Measurements from ENCODE around the gene DNHD1. TPM values are rescaled to one million over a fixed set of nuclear protein-coding genes. Genes with fewer than 3 reads are reported as not detected.

The DNHD1 gene
- total RNA-seq, 1 donor from 2014 or later = 7.0 TPM

DNA sequence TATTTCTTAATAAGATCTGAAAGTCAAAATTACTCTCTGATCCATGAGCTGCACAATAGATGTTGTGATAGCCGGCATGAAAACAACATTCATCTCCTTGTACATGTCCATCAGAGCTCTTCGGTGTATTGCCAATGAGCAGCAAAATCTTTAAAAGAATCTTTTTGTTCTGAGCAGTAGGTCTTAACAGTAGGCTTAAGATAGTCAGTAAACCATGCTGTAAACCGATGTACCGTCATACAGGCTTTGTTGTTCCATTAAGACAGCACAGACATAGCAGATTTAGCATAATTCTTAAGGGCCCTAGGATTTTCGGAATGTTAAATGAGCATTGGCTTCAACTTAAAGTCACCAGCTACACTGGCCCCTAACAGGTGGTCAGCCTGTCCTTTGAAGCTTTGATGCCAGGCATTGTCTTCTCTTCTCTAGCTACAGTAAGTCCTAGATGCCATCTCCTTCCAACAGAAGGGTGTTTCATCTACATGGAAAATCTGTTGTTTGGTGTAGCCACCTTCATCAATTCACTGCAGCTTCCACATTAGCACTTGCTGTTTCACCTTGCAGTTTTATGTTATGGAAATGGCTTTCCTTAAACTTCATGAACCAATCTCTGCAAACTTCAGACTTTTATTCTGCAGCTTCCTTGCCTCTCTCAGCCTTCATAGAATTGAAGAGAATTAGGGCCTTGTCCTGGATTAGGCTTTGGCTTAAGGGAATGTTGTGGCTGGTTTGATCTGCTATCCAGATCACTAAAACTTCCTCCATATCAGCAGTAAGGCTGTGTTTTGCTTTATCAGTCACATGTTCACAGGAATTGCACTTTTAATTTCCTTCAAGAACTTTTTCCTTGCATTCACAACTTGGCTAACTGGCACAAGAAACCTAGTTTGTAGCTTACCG is 78.0 kb downstream of the DNHD1 start:
- H3K36me3 Mint-ChIP-seq (ENCODE audit: insufficient read depth) = no peaks in the 10 kb centered on the region
- DNase-seq (ENCODE audit: low spot score, unreplicated experiment) = no peak
- no peak overlapping the region for H3K4me3 Mint-ChIP-seq (ENCODE audit: low read depth)
- H3K9me3 Mint-ChIP-seq (ENCODE audit: low read depth) = no peaks in the 10 kb centered on the region
- H3K4me1 Mint-ChIP-seq (ENCODE audit: low read depth) = no peaks in the 10 kb centered on the region
- no peak overlapping the region for H3K27ac Mint-ChIP-seq
- H3K27me3 Mint-ChIP-seq = no peaks in the 10 kb centered on the region
- TF ChIP-seq, protein P1, sequence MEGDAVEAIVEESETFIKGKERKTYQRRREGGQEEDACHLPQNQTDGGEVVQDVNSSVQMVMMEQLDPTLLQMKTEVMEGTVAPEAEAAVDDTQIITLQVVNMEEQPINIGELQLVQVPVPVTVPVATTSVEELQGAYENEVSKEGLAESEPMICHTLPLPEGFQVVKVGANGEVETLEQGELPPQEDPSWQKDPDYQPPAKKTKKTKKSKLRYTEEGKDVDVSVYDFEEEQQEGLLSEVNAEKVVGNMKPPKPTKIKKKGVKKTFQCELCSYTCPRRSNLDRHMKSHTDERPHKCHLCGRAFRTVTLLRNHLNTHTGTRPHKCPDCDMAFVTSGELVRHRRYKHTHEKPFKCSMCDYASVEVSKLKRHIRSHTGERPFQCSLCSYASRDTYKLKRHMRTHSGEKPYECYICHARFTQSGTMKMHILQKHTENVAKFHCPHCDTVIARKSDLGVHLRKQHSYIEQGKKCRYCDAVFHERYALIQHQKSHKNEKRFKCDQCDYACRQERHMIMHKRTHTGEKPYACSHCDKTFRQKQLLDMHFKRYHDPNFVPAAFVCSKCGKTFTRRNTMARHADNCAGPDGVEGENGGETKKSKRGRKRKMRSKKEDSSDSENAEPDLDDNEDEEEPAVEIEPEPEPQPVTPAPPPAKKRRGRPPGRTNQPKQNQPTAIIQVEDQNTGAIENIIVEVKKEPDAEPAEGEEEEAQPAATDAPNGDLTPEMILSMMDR (IDR thresholded peaks at IDR 0.05; ENCODE audit: unreplicated experiment) = no peak

- Mint-ChIP-seq H3K9me3 (ENCODE audit: low read depth) (no peaks in the 10 kb centered on the region), H3K27me3 (no peaks in the 10 kb centered on the region), H3K36me3 (ENCODE audit: insufficient read depth) (peaks cover 1% of the 10 kb centered on the region), H3K27ac (no peak overlapping the region), H3K4me1 (ENCODE audit: low read depth) (no peaks in the 10 kb centered on the region), H3K4me3 (ENCODE audit: low read depth) (no peak overlapping the region)
- TF ChIP-seq, protein P1 (IDR thresholded peaks at IDR 0.05; ENCODE audit: unreplicated experiment) = no peak
- DNase-seq (ENCODE audit: low spot score, unreplicated experiment) = no peak
These were observed 79.6 kb downstream of the DNHD1 start for GRCh38 chr11:6576471-6577373.

DNA sequence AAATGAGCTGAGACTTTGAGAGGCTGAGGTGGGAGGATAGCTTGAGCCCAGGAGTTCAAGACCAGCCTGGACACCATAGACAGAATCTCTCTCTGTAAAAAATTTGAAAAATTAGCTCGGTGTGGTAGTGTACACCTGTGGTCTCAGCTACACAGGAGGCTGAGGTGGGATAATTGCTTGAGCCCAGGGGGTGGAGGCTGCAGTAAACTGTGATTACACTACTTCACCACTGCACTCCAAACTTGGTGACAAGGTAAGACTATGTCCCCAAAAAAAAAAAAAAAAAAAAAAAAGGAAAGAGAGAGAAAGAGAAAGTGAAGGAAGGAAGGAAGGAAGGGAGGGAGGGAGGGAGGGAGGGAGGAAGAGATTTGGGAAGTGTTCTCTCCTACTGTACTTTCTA is 81.1 kb downstream of the DNHD1 start:
- Mint-ChIP-seq H3K9me3 (ENCODE audit: low read depth) (peaks cover 9% of the 10 kb centered on the region), H3K27me3 (no peaks in the 10 kb centered on the region), H3K36me3 (ENCODE audit: insufficient read depth) (peaks cover 8% of the 10 kb centered on the region), H3K4me3 (ENCODE audit: low read depth) (no peak overlapping the region), H3K4me1 (ENCODE audit: low read depth) (no peaks in the 10 kb centered on the region), H3K27ac (no peak overlapping the region)
- TF ChIP-seq, protein P1 (IDR thresholded peaks at IDR 0.05; ENCODE audit: unreplicated experiment) = no peak
- DNase-seq (ENCODE audit: low spot score, unreplicated experiment) = no peak

DNA sequence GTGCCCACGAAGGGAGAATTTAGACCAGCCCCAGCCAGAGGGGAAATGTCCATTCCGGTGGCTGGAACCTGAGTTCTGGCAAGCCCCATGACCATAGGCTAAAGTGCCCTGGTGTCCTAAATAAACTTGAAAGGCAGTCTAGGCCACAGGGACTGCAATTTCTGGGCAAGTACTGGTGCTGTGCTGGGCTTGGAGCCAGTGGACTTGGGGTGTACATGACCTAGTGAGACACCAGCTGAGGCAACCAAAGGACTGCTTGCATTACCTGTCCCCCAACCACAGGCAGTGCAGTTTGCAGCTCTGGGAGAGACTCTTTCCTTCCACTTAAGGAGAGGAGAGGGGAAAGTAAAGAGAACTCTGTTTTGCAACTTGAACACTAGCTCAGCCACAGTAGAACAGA is 82.6 kb downstream of the DNHD1 start:
- H3K27ac Mint-ChIP-seq = no peak overlapping the region
- TF ChIP-seq, protein P1 (IDR thresholded peaks at IDR 0.05; ENCODE audit: unreplicated experiment) = no peak
- no peak for DNase-seq (ENCODE audit: low spot score, unreplicated experiment)
- H3K9me3 Mint-ChIP-seq (ENCODE audit: low read depth) = peaks cover 25% of the 10 kb centered on the region
- no peaks in the 10 kb centered on the region for H3K27me3 Mint-ChIP-seq
- no peak overlapping the region for H3K4me3 Mint-ChIP-seq (ENCODE audit: low read depth)
- no peaks in the 10 kb centered on the region for H3K4me1 Mint-ChIP-seq (ENCODE audit: low read depth)
- H3K36me3 Mint-ChIP-seq (ENCODE audit: insufficient read depth) = peaks cover 20% of the 10 kb centered on the region

DNA sequence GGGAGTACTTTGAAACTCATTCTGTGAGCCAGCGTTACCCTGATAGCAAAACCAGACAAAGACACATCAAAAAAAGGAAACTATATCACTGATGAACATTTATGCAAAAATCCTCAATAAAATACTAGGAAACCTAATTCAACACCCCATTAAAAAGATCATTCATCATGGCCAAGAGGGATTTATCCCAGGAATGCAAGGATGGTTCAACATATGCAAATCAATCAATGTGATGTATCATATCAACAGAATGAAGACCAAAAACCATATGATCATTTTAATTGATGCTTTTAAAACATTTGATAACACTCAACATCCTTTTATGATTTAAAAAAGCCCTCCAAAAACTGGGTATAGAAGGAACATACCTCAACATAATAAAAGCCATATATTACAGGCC is 86.5 kb downstream of the DNHD1 start:
- peaks cover 25% of the 10 kb centered on the region for H3K36me3 Mint-ChIP-seq (ENCODE audit: insufficient read depth)
- peaks cover 28% of the 10 kb centered on the region for H3K9me3 Mint-ChIP-seq (ENCODE audit: low read depth)

More for the DNA sequence above, 86.5 kb downstream of the DNHD1 start:
- Mint-ChIP-seq H3K4me1 (ENCODE audit: low read depth) (no peaks in the 10 kb centered on the region), H3K27ac (no peak overlapping the region), H3K27me3 (no peaks in the 10 kb centered on the region), H3K4me3 (ENCODE audit: low read depth) (no peak overlapping the region)
- DNase-seq (ENCODE audit: low spot score, unreplicated experiment) = no peak
- TF ChIP-seq, protein P1 (IDR thresholded peaks at IDR 0.05; ENCODE audit: unreplicated experiment) = no peak

All from progenitor cell of endocrine pancreas (in vitro differentiated cells).